Fibroblast of pulmonary artery (primary cell): Measurements from ENCODE around the gene CDK19.

ENCODE experiments used
- DNase-seq: peaks from one replicate; pipeline ENCODE4 v3.0.0-alpha.2; 2010; ENCODE audit warnings: low read depth
- H3K4me3 ChIP-seq: replicated peaks from 2 replicates; pipeline ENCODE4 v1.5.1; 2011; ENCODE audit warnings: low read depth, mild to moderate bottlenecking, control low read depth, low read length, moderate library complexity
- CTCF ChIP-seq: IDR thresholded peaks from 2 replicates; pipeline ENCODE4 v1.5.1; 2011; ENCODE audit warnings: mild to moderate bottlenecking, control low read depth, low read length, inconsistent platforms; ENCODE audit errors: missing control alignments

The CDK19 gene

GRCh38 chr6:110656492-110656891 lies 158.8 kb downstream of the CDK19 start:
- TF ChIP-seq CTCF = no peak
- H3K4me3 ChIP-seq = no peak overlapping the region
- no peak for DNase-seq

- no peak overlapping the region for H3K4me3 ChIP-seq
- TF ChIP-seq CTCF = no peak
- no peak for DNase-seq
These were observed 159.4 kb downstream of the CDK19 start for GRCh38 chr6:110655821-110656220.

- H3K4me3 ChIP-seq = no peak overlapping the region
- DNase-seq = no peak
- no peak for TF ChIP-seq CTCF
These were observed 161.0 kb downstream of the CDK19 start for GRCh38 chr6:110654096-110654820.

GRCh38 chr6:110653381-110653780 lies 161.9 kb downstream of the CDK19 start:
- no peak overlapping the region for H3K4me3 ChIP-seq
- no peak for TF ChIP-seq CTCF
- no peak for DNase-seq

GRCh38 chr6:110652520-110652919 lies 162.7 kb downstream of the CDK19 start:
- no peak for TF ChIP-seq CTCF
- DNase-seq = peak; percentile 22
- no peak overlapping the region for H3K4me3 ChIP-seq

- no peak for TF ChIP-seq CTCF
- no peak for DNase-seq
- H3K4me3 ChIP-seq = no peak overlapping the region
These were observed 164.5 kb downstream of the CDK19 start for GRCh38 chr6:110650755-110651154.

- DNase-seq = no peak
- H3K4me3 ChIP-seq = no peak overlapping the region
- TF ChIP-seq CTCF = no peak
These were observed 165.6 kb downstream of the CDK19 start for GRCh38 chr6:110649704-110650103.
